Measurements from ENCODE around the gene PICALM. TPM values are rescaled to one million over a fixed set of nuclear protein-coding genes. Genes with fewer than 3 reads are reported as not detected.
A peak's percentile ranks its signal among the peaks of the same experiment; 100 is the strongest.

Gene PICALM
- total and polyA plus RNA-seq, 9 of the 15 experiments (the other 6 are each of a cell fraction or from before 2014, with no cell fraction given): 41.3 to 990 (median 309) TPM

DNA sequence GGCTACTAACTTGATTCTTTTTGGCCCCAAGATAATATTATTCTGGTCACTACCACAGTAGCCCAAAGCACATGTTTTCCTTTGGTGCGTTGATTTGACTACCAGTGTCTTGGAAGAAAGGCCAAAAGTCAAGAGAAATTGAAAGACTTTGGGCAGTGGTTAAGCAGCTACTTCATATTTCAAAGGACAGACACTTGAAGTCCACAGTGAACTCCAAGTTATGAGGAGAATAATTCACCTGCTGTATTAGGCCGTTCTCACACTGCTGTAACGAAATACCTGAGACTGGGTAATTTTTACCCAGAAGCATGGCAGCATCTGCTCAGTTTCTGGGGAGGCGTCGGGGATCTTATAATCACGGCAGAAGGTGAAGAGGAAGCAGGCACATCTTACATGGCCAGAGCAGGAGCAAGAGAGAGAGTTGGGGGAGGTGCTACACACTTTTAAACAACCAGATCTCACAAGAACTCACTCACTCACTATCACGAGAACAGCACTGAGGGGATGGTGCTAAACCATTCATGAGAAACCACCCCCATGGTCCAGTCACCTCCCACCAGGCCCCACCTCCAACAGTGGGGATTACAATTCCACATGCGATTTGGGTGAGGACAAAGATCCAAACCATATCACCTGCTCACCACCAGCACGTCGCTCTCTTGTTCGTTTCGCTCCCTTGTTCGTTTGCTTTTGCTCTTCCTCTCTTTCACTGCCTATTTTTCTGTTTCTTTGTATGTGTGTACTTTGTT is 40.2 kb upstream of the PICALM start (continued):
- TF ChIP-seq, protein P1, sequence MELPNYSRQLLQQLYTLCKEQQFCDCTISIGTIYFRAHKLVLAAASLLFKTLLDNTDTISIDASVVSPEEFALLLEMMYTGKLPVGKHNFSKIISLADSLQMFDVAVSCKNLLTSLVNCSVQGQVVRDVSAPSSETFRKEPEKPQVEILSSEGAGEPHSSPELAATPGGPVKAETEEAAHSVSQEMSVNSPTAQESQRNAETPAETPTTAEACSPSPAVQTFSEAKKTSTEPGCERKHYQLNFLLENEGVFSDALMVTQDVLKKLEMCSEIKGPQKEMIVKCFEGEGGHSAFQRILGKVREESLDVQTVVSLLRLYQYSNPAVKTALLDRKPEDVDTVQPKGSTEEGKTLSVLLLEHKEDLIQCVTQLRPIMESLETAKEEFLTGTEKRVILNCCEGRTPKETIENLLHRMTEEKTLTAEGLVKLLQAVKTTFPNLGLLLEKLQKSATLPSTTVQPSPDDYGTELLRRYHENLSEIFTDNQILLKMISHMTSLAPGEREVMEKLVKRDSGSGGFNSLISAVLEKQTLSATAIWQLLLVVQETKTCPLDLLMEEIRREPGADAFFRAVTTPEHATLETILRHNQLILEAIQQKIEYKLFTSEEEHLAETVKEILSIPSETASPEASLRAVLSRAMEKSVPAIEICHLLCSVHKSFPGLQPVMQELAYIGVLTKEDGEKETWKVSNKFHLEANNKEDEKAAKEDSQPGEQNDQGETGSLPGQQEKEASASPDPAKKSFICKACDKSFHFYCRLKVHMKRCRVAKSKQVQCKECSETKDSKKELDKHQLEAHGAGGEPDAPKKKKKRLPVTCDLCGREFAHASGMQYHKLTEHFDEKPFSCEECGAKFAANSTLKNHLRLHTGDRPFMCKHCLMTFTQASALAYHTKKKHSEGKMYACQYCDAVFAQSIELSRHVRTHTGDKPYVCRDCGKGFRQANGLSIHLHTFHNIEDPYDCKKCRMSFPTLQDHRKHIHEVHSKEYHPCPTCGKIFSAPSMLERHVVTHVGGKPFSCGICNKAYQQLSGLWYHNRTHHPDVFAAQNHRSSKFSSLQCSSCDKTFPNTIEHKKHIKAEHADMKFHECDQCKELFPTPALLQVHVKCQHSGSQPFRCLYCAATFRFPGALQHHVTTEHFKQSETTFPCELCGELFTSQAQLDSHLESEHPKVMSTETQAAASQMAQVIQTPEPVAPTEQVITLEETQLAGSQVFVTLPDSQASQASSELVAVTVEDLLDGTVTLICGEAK (IDR thresholded peaks at IDR 0.05): no peak
- TF ChIP-seq, protein P1 (CRISPR knock-in tag; IDR thresholded peaks at IDR 0.05): no peak
- TF ChIP-seq MED1 (CRISPR knock-in tag; IDR thresholded peaks at IDR 0.05; ENCODE audit: borderline replicate concordance) (no peak), ZNF217 (CRISPR knock-in tag; IDR thresholded peaks at IDR 0.05) (no peak), SMARCA4 (IDR thresholded peaks at IDR 0.05) (0 out of 2 replicates have a peak, but pooled peaks have one; percentile 20), ZNF143 (CRISPR knock-in tag; IDR thresholded peaks at IDR 0.05) (no peak), ZFP36 (IDR thresholded peaks at IDR 0.05; ENCODE audit: low read depth, low read length, partially characterized antibody) (peak; percentile 19), BRF1 (IDR thresholded peaks at IDR 0.05; ENCODE audit: borderline replicate concordance, extremely low read depth, insufficient read length) (no peak), SRSF7 (optimal IDR thresholded peaks at IDR 0.05; ENCODE audit: low read depth, low read length) (no peak), ELF4 (CRISPR knock-in tag; IDR thresholded peaks at IDR 0.05) (no peak), POLR2AphosphoS2 (IDR thresholded peaks at IDR 0.05; ENCODE audit: low read length) (no peak), CC2D1A (IDR thresholded peaks at IDR 0.05) (peak; percentile 84), CBX1 (IDR thresholded peaks at IDR 0.05; ENCODE audit: low read depth) (peak; percentile 47; the same call in 1 of the 2 replicates), ZNF644 (tag; IDR thresholded peaks at IDR 0.05; ENCODE audit: low read depth) (no peak), MCM3 (IDR thresholded peaks at IDR 0.05) (no peak), PURB (CRISPR knock-in tag; IDR thresholded peaks at IDR 0.05; ENCODE audit: low read depth) (no peak), ESRRB (CRISPR knock-in tag; IDR thresholded peaks at IDR 0.05; ENCODE audit: borderline replicate concordance) (no peak), MTA1 (IDR thresholded peaks at IDR 0.05; ENCODE audit: borderline replicate concordance) (peak; percentile 64; the same call in 1 of the 2 replicates), ZC3H4 (CRISPR knock-in tag; IDR thresholded peaks at IDR 0.05; ENCODE audit: borderline replicate concordance) (no peak), KHSRP (IDR thresholded peaks at IDR 0.05) (no peak)
- TF ChIP-seq, protein P2, sequence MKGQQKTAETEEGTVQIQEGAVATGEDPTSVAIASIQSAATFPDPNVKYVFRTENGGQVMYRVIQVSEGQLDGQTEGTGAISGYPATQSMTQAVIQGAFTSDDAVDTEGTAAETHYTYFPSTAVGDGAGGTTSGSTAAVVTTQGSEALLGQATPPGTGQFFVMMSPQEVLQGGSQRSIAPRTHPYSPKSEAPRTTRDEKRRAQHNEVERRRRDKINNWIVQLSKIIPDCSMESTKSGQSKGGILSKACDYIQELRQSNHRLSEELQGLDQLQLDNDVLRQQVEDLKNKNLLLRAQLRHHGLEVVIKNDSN (CRISPR knock-in tag; IDR thresholded peaks at IDR 0.05): no peak

Measured in K562 (cell line).